HG02642 (cell line): ENCODE results near the gene CST1.
A peak's percentile ranks its signal among the peaks of the same experiment; 100 is the strongest.
"Not testable (repeated sequence)": the region's sequence is repeated elsewhere in the genome, so short reads cannot be mapped to it uniquely, and the experiment has no call there.

ENCODE experiments used
- ATAC-seq: cut with Tn5 transposase; IDR thresholded peaks from one replicate; pipeline ENCODE4 v1.9.1; 2021; ENCODE audit warnings: mild to moderate bottlenecking; ENCODE audit not compliant: unreplicated experiment, poor library complexity

The CST1 gene

DNA sequence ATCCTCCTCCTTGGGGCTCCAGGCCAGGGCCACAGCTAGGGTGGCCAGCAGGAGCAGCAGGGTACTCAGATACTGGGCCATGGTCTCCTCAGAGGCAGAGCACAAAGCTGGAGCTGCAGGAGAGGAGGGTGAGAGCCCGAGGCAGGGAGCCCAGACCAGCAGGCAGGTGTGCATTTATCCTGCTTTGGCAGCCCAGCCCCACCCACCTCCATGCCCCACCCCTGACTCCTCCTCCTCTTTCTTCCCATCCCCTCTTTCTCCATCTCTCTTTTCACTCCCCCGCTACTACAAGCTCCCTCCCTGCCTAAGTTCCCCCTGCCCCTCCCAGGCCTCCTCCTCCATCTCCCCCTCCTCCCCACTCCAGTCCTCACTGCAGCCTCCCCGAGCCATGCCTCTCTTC is at the start of gene CST1:
TSS of gene CST1 (minus strand) at position 150 of the 400 bp plus-strand sequence. CDS start at position 81, 69 bp downstream.
- not testable (repeated sequence) for ATAC-seq

DNA sequence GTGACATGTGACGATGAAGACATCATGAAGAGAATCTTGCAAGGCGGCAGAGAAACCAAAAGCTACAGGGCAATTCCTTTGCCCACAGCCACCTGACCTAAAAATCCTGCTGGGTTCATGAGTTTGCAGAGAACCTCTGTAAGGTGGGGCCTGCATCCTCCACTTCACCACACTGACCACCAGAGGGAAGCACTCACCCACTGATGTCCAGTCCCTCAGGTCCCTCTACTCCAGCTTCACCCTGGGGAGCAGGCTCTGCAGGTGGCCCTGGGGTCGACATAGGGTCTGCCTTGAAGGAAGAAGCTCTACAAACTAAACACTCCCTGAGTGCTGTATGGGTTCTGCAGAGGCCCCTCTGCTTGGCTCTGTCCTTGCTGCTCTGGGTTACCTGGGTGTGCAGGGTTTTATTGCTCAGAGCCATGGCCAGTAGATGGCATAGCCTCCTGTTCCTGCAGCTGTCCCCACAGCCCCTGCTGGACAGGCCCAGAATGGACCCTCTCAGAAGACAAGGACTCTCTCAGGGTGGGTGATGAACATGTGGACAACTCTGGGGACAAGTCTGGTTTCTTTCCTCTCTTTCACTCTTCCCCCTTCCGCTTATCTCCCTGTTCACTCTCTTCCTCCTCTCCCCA is 48.6 kb upstream of the CST1 start:
- ATAC-seq: peak; percentile 79

DNA sequence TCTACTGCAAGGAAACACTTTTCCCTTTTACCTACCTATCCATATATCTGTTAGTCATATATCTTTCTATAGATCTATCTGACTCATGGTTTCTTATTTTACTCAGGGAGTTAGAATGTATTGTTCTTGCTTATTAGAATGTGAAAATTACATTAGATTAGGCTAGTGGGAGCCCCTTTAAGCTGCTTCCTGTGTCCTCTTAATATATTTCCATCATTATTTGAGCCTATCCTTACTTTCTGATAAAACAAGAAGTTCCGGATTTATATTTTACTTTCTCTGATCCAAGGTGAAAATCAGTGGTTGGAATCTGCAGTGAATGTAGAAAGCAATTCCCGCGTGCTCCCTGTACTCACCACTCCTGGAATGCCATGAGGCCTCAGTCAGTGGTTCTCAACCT is 44.8 kb upstream of the CST1 start:
- no peak for ATAC-seq

DNA sequence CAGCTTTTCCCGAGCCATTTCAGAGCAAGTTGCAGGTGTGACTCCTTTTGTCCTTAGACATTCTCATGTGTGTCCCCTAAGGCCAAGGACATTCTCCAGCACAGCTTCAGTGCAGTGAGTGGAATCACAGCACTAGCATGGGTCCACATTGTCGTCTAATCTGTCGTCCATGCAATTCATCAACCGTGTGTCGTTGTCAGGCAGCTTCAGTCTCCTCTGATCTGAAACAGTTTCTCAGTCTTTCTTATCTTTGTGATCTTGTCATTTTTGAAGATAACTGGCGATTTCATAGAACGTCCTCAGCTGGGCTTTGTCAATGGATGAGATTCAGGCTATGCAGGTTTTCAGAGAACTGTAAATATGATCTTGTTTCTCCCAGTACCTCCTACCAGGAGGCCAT is 44.1 kb upstream of the CST1 start:
- no peak for ATAC-seq

DNA sequence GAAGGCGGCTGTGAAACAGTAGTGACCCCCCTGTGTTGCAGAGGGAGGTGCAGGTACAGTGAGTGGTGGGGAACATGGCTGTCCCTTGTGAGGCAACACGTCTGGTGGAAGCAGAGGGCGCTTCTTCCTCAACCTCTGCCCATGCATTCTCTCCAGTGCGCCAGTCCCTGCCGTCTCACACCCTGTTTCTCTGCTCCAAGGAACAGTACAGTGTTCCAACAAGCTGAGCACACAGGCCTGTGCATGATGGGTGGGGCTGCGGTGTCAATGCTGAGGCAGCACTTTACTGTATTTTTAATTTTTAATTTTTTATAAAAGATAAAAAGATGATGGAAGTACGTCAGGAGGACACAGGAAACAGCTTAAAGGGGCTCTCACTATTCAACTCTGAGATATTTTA is 43.3 kb upstream of the CST1 start:
- ATAC-seq: no peak

- no peak for ATAC-seq
Observed at GRCh38 chr20:23783447-23783846, 32.7 kb upstream of the CST1 start.

GRCh38 chr20:23782366-23782983 is 31.7 kb upstream of the CST1 start:
- ATAC-seq: no peak

- not testable (repeated sequence) for ATAC-seq
Observed at GRCh38 chr20:23778676-23779075, 27.9 kb upstream of the CST1 start.

GRCh38 chr20:23777380-23777779 is 26.6 kb upstream of the CST1 start:
- not testable (repeated sequence) for ATAC-seq

GRCh38 chr20:23776067-23776771 is 25.5 kb upstream of the CST1 start:
- no peak for ATAC-seq

- ATAC-seq: no peak
Observed at GRCh38 chr20:23774081-23774480, 23.3 kb upstream of the CST1 start.

DNA sequence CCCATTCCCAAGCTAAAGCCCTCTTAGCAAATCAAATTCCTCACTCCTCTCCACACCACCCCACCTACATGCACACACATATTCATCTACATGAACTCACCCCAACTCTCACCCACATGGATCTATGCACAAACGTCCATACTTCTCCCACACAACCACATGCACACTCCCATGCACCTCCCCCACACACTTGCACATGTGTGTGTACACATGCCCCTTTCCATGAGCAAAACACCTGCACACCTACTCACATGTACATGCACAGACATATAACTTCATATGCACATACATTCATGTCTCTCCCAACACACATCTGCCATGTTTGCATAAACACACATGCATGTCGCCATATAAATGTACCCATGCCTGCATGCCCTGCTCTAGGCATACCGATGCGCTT is 22.8 kb upstream of the CST1 start:
- no peak for ATAC-seq

- no peak for ATAC-seq
Observed at GRCh38 chr20:23773127-23773526, 22.4 kb upstream of the CST1 start.

DNA sequence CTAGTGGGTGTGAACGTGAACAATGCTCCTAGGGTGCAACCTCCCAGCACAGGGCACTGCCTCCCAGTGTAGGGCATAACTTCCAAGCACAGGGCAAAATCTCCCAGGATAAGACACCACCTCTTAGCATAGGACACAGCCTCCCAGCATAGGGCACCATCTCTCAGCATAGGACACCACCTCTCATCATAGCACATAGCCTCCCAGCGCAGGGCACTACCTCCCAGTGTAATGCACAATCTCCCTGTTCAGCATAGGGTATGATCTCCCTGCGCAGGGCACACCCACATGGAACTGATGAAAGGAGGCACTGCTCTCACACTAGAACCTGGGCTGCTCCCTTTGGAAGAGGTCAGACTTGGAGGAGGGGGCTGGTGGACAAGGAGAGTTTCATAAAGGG is 21.3 kb upstream of the CST1 start:
- ATAC-seq: no peak

- ATAC-seq: no peak
Observed at GRCh38 chr20:23770384-23770783, 19.6 kb upstream of the CST1 start.

GRCh38 chr20:23768520-23768919 is 17.8 kb upstream of the CST1 start:
- not testable (repeated sequence) for ATAC-seq

- no peak for ATAC-seq
Observed at GRCh38 chr20:23766531-23766930, 15.8 kb upstream of the CST1 start.

DNA sequence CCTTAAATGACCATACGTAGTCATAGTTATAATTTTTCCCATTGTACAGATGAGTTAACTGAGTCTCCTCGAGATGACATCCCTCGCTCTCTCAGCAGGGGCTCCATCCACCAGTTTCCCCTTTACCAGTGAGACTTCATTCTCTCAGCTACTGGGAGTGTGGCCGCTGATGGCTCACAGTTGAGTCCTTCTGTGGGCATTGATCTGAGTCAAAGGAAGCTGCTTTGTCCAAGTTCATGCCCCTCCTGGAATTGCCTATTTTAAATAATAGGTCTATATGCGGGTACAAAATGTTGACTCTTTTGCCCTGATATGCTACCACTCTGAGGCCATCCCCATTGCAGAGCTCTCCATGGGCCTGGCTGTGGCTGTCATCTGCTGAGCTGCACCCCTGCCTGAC is 14.8 kb upstream of the CST1 start:
- ATAC-seq: no peak

GRCh38 chr20:23764630-23765029 is 13.9 kb upstream of the CST1 start:
- ATAC-seq: not testable (repeated sequence)

GRCh38 chr20:23763345-23763744 is 12.6 kb upstream of the CST1 start:
- no peak for ATAC-seq

- no peak for ATAC-seq
Observed at GRCh38 chr20:23759306-23759940, 8.7 kb upstream of the CST1 start.
